Type B pancreatic cell (in vitro differentiated cells): Measurements from ENCODE around the gene ATP7B. TPM values are rescaled to one million over a fixed set of nuclear protein-coding genes. Genes with fewer than 3 reads are reported as not detected.

Experiments
- DNase-seq: peaks from one replicate; pipeline ENCODE4 v3.0.0; 2021; ENCODE audit warnings: mixed read lengths; ENCODE audit not compliant: unreplicated experiment; ENCODE audit errors: extremely low spot score
- H3K27ac Mint-ChIP-seq: 2 replicates; pipeline ENCODE4 v1.8.0; 2021; ENCODE audit warnings: mild to moderate bottlenecking, mixed read lengths
- H3K27me3 Mint-ChIP-seq: 2 replicates; pipeline ENCODE4 v1.8.0; 2021; ENCODE audit warnings: mixed read lengths
- H3K36me3 Mint-ChIP-seq: 2 replicates; pipeline ENCODE4 v1.8.0; 2021; ENCODE audit warnings: mixed read lengths
- H3K4me1 Mint-ChIP-seq: one replicate; pipeline ENCODE4 v1.8.0; 2021; ENCODE audit warnings: mixed read lengths; ENCODE audit not compliant: unreplicated experiment
- H3K4me3 Mint-ChIP-seq: 2 replicates; pipeline ENCODE4 v1.8.0; 2021; ENCODE audit warnings: mild to moderate bottlenecking, mixed read lengths
- H3K9me3 Mint-ChIP-seq: 2 replicates; pipeline ENCODE4 v1.8.0; 2021; ENCODE audit warnings: mixed read lengths
- long read RNA-seq: library from polyadenylated mRNA; unstranded; transcript quantifications from one replicate; pipeline ENCODE4 v2.0.0, GENCODE V29; 2020
- total RNA-seq: library from RNA; stranded (reverse); gene quantifications from 2 replicates; pipeline ENCODE4 v1.2.1, GENCODE V29; 2021; ENCODE audit warnings: low replicate concordance
- TF ChIP-seq, protein P1 (sequence below): fragments of 200-600 bp; sonication (generic); conservative IDR thresholded peaks from 2 replicates; pipeline ENCODE4 v1.5.0; 2021; ENCODE audit warnings: antibody characterized with exemption, mild to moderate bottlenecking

Gene ATP7B
- 24.0 and 27.7 TPM in 2 replicates for total RNA-seq
- long read RNA-seq, full-length matches to known transcripts: 1 of 11 reads
- long read RNA-seq, partial matches to known transcripts: 7 of 11 reads
- long read RNA-seq, other reads (novel, unspliced or antisense): 3 of 11 reads

DNA sequence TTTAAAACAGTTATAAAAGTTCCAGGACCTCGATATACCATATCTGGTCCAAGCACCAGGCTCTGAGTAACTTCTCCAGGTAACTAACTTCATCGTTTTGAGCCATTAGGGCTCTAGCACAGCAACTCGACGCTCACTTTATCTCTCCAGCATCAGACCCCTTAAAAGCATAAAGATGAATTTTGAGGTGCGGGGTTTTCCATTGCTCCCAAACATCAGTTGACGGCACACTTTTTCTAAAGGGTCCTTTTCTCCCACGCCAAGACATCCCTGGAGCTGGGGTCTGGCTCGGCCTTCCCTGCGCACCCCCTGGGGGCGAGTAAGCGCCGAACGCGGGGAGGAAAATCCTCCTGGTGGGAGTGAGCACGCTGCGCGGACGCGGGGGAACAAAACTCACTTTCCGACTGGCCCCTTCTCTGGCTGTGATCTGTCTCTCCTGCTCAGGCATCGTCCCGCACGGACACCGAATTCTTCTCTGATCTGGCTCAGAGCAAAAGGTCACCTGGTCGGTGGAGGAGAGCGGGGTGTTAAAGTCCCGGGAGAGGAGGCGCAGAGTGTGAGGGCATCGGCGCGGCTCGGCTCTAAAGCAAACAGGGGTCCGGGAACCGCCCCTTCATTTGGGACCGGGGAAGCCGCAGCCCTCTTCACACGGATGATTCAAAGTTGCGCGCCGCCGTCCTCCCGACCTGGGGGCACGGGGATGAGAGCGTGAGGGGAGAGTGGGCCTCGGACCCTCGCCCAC is at the start of gene ATP7B:
Gene ATP7B, minus strand, starts transcription at position 561 of the 742 bp plus-strand sequence. Its CDS starts 113 bp downstream, at position 448.
- Mint-ChIP-seq H3K4me1 (peaks cover 12% of the 10 kb centered on the region), H3K27me3 (peaks cover 16% of the 10 kb centered on the region), H3K27ac (peak within 1 kb of the TSS; percentile 98), H3K4me3 (peak within 1 kb of the TSS; percentile 100), H3K36me3 (peaks cover 11% of the 10 kb centered on the region), H3K9me3 (no peaks in the 10 kb centered on the region)
- DNase-seq: no peak
- TF ChIP-seq, protein P1, sequence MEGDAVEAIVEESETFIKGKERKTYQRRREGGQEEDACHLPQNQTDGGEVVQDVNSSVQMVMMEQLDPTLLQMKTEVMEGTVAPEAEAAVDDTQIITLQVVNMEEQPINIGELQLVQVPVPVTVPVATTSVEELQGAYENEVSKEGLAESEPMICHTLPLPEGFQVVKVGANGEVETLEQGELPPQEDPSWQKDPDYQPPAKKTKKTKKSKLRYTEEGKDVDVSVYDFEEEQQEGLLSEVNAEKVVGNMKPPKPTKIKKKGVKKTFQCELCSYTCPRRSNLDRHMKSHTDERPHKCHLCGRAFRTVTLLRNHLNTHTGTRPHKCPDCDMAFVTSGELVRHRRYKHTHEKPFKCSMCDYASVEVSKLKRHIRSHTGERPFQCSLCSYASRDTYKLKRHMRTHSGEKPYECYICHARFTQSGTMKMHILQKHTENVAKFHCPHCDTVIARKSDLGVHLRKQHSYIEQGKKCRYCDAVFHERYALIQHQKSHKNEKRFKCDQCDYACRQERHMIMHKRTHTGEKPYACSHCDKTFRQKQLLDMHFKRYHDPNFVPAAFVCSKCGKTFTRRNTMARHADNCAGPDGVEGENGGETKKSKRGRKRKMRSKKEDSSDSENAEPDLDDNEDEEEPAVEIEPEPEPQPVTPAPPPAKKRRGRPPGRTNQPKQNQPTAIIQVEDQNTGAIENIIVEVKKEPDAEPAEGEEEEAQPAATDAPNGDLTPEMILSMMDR: peak; percentile 46

DNA sequence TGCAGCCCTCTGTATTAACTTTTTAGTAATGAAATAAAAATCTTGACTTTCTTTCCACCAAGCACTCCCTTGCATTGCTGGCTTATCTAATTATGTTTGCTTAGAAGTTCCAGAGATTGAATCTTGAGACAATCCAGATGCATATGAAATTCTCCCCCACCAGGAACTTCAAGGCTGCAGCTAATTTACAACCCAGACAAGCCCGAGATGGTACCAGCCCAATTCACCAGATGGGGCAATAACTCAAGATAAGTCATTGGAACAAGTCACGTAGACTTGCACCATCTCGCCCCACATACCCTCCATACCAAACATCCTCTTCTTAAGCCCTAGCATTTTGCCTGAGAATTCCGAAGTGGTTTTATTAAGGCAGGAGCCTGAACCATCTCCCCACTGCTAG is 42.2 kb upstream of the ATP7B start:
- Mint-ChIP-seq H3K27ac (no peak overlapping the region), H3K27me3 (no peaks in the 10 kb centered on the region), H3K9me3 (no peaks in the 10 kb centered on the region), H3K4me1 (peaks cover 6% of the 10 kb centered on the region), H3K4me3 (no peak overlapping the region), H3K36me3 (no peaks in the 10 kb centered on the region)
- TF ChIP-seq, protein P1: no peak
- DNase-seq: no peak

DNA sequence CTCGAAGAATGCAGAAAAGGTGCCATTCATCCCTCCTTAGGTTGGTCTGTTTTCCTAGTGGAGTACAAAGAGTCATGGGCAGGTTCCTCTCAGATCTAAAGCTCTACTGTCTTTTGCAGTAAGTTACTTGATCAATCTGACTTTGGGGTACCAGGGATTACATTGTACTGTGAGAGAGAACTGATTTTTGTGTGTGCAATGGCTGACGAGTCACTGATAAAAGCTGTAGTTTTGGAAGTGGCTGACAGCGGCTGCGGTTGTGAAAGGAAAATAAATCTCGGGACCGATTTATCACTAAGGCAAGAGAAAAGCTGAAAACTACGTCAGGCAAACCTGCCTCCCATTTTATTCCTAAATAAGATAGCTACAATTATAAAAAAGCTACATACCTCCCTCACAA is 40.1 kb upstream of the ATP7B start:
- Mint-ChIP-seq H3K27ac (no peak overlapping the region), H3K9me3 (no peaks in the 10 kb centered on the region), H3K4me1 (peaks cover 6% of the 10 kb centered on the region), H3K4me3 (no peak overlapping the region), H3K36me3 (no peaks in the 10 kb centered on the region), H3K27me3 (no peaks in the 10 kb centered on the region)
- TF ChIP-seq, protein P1: no peak
- DNase-seq: no peak

DNA sequence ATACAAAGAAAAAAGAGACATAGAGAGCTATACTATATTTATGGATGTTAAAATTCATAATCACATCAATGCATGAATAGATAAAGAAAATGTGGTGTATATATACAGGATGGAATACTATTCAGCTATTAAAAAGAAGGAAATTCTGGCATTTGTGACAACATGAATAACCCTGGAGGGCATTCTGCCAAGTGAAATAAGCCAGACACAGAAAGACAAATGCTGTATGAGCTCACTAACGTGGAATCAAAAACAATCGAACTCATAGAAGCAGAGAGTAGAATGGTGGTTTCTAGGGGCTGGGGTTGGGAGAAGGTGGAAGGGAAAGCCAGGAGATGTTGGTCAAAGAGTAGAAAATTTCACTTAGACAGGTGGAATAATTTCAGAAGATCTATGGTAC is 37.3 kb upstream of the ATP7B start:
- H3K27ac Mint-ChIP-seq: no peak overlapping the region

DNA sequence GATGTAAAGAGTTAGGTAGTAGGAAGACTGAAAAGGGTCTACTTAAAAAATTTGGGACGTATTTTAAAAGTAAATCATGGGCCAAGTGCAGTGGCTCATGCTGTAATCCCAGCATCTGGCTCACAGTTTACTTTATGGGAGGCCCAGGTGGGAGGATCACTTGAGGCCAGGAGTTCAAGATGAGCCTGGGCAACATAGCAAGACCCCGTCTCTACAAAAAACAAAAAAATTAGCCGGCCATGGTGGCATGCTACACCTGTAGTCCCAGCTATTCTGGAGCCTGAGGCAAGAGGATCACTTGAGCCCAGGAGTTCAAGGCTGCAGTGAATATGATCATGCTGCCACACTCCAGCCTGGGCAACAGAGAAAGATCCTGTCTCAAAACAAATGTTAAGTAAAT is 36.2 kb upstream of the ATP7B start:
- TF ChIP-seq, protein P1: no peak
- Mint-ChIP-seq H3K4me3 (no peak overlapping the region), H3K27me3 (no peaks in the 10 kb centered on the region), H3K27ac (no peak overlapping the region), H3K4me1 (peaks cover 6% of the 10 kb centered on the region), H3K9me3 (peaks cover 8% of the 10 kb centered on the region), H3K36me3 (peaks cover 8% of the 10 kb centered on the region)
- no peak for DNase-seq

More for the DNA sequence above, 37.3 kb upstream of the ATP7B start:
- H3K27me3 Mint-ChIP-seq: no peaks in the 10 kb centered on the region
- H3K9me3 Mint-ChIP-seq: peaks cover 8% of the 10 kb centered on the region
- no peak for DNase-seq
- H3K4me1 Mint-ChIP-seq: peaks cover 6% of the 10 kb centered on the region
- H3K36me3 Mint-ChIP-seq: peaks cover 8% of the 10 kb centered on the region
- no peak overlapping the region for H3K4me3 Mint-ChIP-seq
- TF ChIP-seq, protein P1: no peak
